ENCODE data around the gene CCDC136.
A peak's percentile ranks its signal among the peaks of the same experiment; 100 is the strongest.

Gene CCDC136

GRCh38 chr7:128860158-128861073 lies 68.6 kb downstream of the CCDC136 start:
- Histone ChIP-seq H3K9me3 (ENCODE audit: insufficient read depth, low read depth, low read length) (no peaks in the 10 kb centered on the region), H3F3A (ENCODE audit: low read depth) (no peaks in the 10 kb centered on the region), H3K9me2 (replicated peaks; ENCODE audit: low read depth, low read length) (no peaks in the 10 kb centered on the region), H3K4me3 (ENCODE audit: low read length, poor library complexity, severe bottlenecking) (no peak overlapping the region), H3K4me1 (ENCODE audit: insufficient read depth, low read length, poor library complexity, severe bottlenecking) (peaks cover 10% of the 10 kb centered on the region), H4K20me1 (ENCODE audit: insufficient read depth, low read length, poor library complexity, severe bottlenecking) (no peaks in the 10 kb centered on the region), H3K9ac (ENCODE audit: low read depth, low read length, poor library complexity, severe bottlenecking) (peak overlapping the region; percentile 28), H3K4me2 (ENCODE audit: low read depth, low read length, poor library complexity, severe bottlenecking) (no peak overlapping the region), H3K36me3 (ENCODE audit: insufficient read depth, low read length) (no peaks in the 10 kb centered on the region), H2AFZ (ENCODE audit: low read length) (no peak overlapping the region), H3K27me3 (ENCODE audit: insufficient read depth, low read length, poor library complexity, severe bottlenecking) (no peaks in the 10 kb centered on the region), H3K79me2 (ENCODE audit: insufficient read depth, low read length) (peaks cover 23% of the 10 kb centered on the region)
- TF ChIP-seq EZH2phosphoT487 (IDR thresholded peaks at IDR 0.05; ENCODE audit: borderline replicate concordance): no peak
- TF ChIP-seq, protein P1, sequence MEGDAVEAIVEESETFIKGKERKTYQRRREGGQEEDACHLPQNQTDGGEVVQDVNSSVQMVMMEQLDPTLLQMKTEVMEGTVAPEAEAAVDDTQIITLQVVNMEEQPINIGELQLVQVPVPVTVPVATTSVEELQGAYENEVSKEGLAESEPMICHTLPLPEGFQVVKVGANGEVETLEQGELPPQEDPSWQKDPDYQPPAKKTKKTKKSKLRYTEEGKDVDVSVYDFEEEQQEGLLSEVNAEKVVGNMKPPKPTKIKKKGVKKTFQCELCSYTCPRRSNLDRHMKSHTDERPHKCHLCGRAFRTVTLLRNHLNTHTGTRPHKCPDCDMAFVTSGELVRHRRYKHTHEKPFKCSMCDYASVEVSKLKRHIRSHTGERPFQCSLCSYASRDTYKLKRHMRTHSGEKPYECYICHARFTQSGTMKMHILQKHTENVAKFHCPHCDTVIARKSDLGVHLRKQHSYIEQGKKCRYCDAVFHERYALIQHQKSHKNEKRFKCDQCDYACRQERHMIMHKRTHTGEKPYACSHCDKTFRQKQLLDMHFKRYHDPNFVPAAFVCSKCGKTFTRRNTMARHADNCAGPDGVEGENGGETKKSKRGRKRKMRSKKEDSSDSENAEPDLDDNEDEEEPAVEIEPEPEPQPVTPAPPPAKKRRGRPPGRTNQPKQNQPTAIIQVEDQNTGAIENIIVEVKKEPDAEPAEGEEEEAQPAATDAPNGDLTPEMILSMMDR (conservative IDR thresholded peaks at IDR 0.05; ENCODE audit: low read length): peak; percentile 51

- peak overlapping the region; percentile 68 for H3K9ac ChIP-seq (ENCODE audit: low read depth, low read length, poor library complexity, severe bottlenecking)
- TF ChIP-seq, protein P1 (conservative IDR thresholded peaks at IDR 0.05; ENCODE audit: low read length): no peak
- no peak for TF ChIP-seq EZH2phosphoT487 (IDR thresholded peaks at IDR 0.05; ENCODE audit: borderline replicate concordance)
- no peaks in the 10 kb centered on the region for H3F3A ChIP-seq (ENCODE audit: low read depth)
These were observed 70.3 kb downstream of the CCDC136 start for GRCh38 chr7:128861957-128862570.

DNA sequence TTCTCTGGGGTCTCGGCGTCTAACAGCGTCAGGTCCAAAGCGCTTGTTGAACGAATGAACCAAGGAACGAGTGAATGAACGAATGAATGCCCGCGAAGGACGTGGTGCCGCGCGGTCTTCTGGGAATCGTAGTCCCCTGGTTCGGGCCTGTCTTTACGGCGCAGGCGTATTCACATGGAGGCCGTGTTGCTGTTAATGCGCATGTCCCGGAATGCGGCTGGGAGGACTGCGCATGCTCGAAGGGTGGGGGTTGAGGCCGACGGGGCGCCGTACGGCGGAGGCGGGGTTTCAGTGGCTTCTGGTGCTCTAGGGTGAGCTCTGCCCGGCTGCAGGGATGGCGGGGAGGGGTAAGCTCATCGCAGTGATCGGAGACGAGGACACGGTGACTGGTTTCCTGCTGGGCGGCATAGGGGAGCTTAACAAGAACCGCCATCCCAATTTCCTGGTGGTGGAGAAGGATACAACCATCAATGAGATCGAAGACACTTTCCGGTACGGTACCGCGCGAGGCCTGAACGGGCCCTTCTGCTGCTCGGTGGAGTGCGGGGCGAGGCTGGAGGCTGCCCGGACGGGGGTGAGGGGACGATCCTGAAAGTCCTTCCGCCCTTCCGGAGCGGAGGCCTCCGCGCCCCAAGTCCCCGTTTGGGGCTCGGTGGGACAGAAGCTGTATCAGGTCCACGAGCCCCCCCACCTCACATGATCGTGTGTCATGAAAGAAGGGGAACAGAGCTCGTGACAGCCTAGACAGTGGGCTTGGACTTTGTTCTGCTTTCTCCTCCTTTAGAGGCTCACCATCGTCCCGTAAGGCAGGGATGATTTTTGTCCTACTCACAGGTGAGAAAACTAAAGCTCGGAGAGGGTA lies 71.0 kb downstream of the CCDC136 start, which contains the start of gene ATP6V1F:
TSS of gene ATP6V1F (plus strand) at position 286 of the 862 bp plus-strand sequence. CDS start at position 335, 49 bp downstream.
- TF ChIP-seq EZH2phosphoT487 (IDR thresholded peaks at IDR 0.05; ENCODE audit: borderline replicate concordance): no peak
- TF ChIP-seq, protein P1 (conservative IDR thresholded peaks at IDR 0.05; ENCODE audit: low read length): no peak
- Histone ChIP-seq H4K20me1 (ENCODE audit: insufficient read depth, low read length, poor library complexity, severe bottlenecking) (no peaks in the 10 kb centered on the region), H3K9me2 (replicated peaks; ENCODE audit: low read depth, low read length) (no peaks in the 10 kb centered on the region), H3K4me3 (ENCODE audit: low read length, poor library complexity, severe bottlenecking) (peak within 1 kb of the TSS; percentile 83), H3K9ac (ENCODE audit: low read depth, low read length, poor library complexity, severe bottlenecking) (peak within 1 kb of the TSS; percentile 86), H2AFZ (ENCODE audit: low read length) (peak within 1 kb of the TSS; percentile 98), H3K9me3 (ENCODE audit: insufficient read depth, low read depth, low read length) (no peaks in the 10 kb centered on the region), H3K79me2 (ENCODE audit: insufficient read depth, low read length) (peaks cover 24% of the 10 kb centered on the region), H3K4me2 (ENCODE audit: low read depth, low read length, poor library complexity, severe bottlenecking) (peak within 1 kb of the TSS; percentile 90), H3K36me3 (ENCODE audit: insufficient read depth, low read length) (no peaks in the 10 kb centered on the region), H3F3A (ENCODE audit: low read depth) (no peaks in the 10 kb centered on the region), H3K4me1 (ENCODE audit: insufficient read depth, low read length, poor library complexity, severe bottlenecking) (peaks cover 10% of the 10 kb centered on the region), H3K27me3 (ENCODE audit: insufficient read depth, low read length, poor library complexity, severe bottlenecking) (no peaks in the 10 kb centered on the region)

More at GRCh38 chr7:128861957-128862570, 70.3 kb downstream of the CCDC136 start:
- H3K27me3 ChIP-seq (ENCODE audit: insufficient read depth, low read length, poor library complexity, severe bottlenecking): no peaks in the 10 kb centered on the region
- H3K9me2 ChIP-seq (replicated peaks; ENCODE audit: low read depth, low read length): no peaks in the 10 kb centered on the region
- H3K9me3 ChIP-seq (ENCODE audit: insufficient read depth, low read depth, low read length): no peaks in the 10 kb centered on the region
- H4K20me1 ChIP-seq (ENCODE audit: insufficient read depth, low read length, poor library complexity, severe bottlenecking): no peaks in the 10 kb centered on the region
- H3K4me1 ChIP-seq (ENCODE audit: insufficient read depth, low read length, poor library complexity, severe bottlenecking): peaks cover 10% of the 10 kb centered on the region
- no peaks in the 10 kb centered on the region for H3K36me3 ChIP-seq (ENCODE audit: insufficient read depth, low read length)
- H3K4me3 ChIP-seq (ENCODE audit: low read length, poor library complexity, severe bottlenecking): peak overlapping the region; percentile 83
- H3K4me2 ChIP-seq (ENCODE audit: low read depth, low read length, poor library complexity, severe bottlenecking): peak overlapping the region; percentile 90
- peaks cover 24% of the 10 kb centered on the region for H3K79me2 ChIP-seq (ENCODE audit: insufficient read depth, low read length)
- peak overlapping the region; percentile 98 for H2AFZ ChIP-seq (ENCODE audit: low read length)

Data from Loucy (cell line).